ENCODE results near the gene POU6F2. TPM values are rescaled to one million over a fixed set of nuclear protein-coding genes. Genes with fewer than 3 reads are reported as not detected.

POU6F2 gene
- total and polyA plus RNA-seq, 2 donors (not counting 1 experiment from before 2014, with no cell fraction given): 0.47 TPM; not detected in 1

- H3K9me3 Mint-ChIP-seq (ENCODE audit: insufficient read depth): no peaks in the 10 kb centered on the region
- Histone ChIP-seq H3K4me1 (ENCODE audit: control insufficient read depth in 2 of 2, insufficient read depth in 2 of 2, low read length in 2 of 2) (peaks cover 0 to 3% of the 10 kb centered on the region in 2 donors), H3K27me3 (replicated peaks in 1 of 4; ENCODE audit: control extremely low read depth in 1 of 4, control insufficient read depth in 3 of 4, insufficient read depth in 4 of 4, low read length in 3 of 4) (no peaks in the 10 kb centered on the region), H3K27ac (ENCODE audit: low read length in 2 of 2) (no peak overlapping the region), H2AFZ (ENCODE audit: insufficient read depth, low read depth, low read length, poor library complexity, severe bottlenecking) (no peak overlapping the region), H3K36me3 (replicated peaks in 1 of 2; ENCODE audit: control extremely low read depth in 1 of 2, control insufficient read depth in 1 of 2, extremely low read depth in 1 of 2, insufficient read depth in 2 of 2, low read length in 1 of 2) (no peaks in the 10 kb centered on the region), H3K9me3 (ENCODE audit: control extremely low read depth in 1 of 3, control insufficient read depth in 2 of 3, insufficient read depth in 1 of 3, low read length in 2 of 3) (no peaks in the 10 kb centered on the region), H4K20me1 (ENCODE audit: control insufficient read depth, insufficient read depth, low read length, poor library complexity, severe bottlenecking) (no peaks in the 10 kb centered on the region), H3K79me2 (ENCODE audit: control insufficient read depth, insufficient read depth, low read length) (no peaks in the 10 kb centered on the region), H3K4me3 (ENCODE audit: control extremely low read depth in 1 of 5, extremely low read depth in 1 of 5, insufficient read depth in 1 of 5, low read depth in 2 of 5, low read length in 4 of 5) (no peak overlapping the region), H3K4me2 (replicated peaks; ENCODE audit: low read depth, low read length, poor library complexity, severe bottlenecking) (no peak overlapping the region), H3K9ac (ENCODE audit: low read length) (no peak overlapping the region)
- 69% methylated on average over 7 of the region's 11 CpGs for WGBS (ENCODE audit: insufficient coverage)
- H3K27me3 Mint-ChIP-seq: peaks cover 29% of the 10 kb centered on the region
- no peak overlapping the region for H3K4me3 Mint-ChIP-seq
- POLR2A ChIA-PET: no interaction called here
- no peak overlapping the region for H3K27ac Mint-ChIP-seq
- ATAC-seq (ENCODE audit: low read depth): no peak
- DNase-seq: no peak
- peaks cover 1% of the 10 kb centered on the region for H3K4me1 Mint-ChIP-seq
- TF ChIP-seq EZH2 (IDR thresholded peaks at IDR 0.05; ENCODE audit: borderline replicate concordance, insufficient read depth, low read depth, low read length, poor library complexity, severe bottlenecking) (no peak), CTCF (IDR thresholded peaks at IDR 0.05) (no peak)
- CTCF ChIA-PET: no interaction called here
- intact Hi-C loops (cut with micrococcal nuclease): no loop called here
These were observed 107.9 kb downstream of the POU6F2 start for GRCh38 chr7:39085590-39086049.

DNA sequence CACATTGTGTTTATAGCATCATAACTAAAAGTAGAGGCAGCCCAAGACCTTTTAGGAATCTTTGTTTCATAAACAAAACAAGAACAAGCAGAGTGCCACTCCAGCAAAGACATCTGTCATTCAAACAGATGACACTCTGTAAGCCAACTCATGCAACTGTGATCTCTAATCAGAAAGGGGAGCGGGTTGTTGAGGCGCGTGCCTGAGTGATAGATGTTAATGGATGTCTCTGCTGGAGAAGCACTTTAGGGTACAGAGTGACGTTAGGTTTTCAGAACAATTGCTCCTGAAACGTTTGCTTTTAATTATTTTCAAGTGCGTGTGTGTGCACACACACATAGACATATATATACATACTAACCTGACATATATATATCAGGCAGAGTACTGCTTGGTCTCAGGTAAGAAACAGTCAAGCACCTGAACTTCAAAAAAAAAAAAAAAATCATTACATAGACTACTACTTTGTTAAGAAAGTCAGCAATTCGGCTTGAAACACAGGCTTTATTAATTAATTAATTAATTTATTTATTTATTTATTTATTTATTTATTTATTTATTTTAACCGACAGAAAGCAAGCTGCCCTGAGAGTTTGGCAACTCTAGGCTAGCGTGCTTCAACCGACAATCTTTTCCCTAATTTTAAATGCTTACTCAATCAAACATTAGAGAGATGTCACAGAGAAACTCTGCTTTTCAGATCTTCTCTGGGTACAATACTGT, 109.1 kb downstream of the POU6F2 start:
- H3K4me3 ChIP-seq (ENCODE audit: control extremely low read depth in 1 of 5, extremely low read depth in 1 of 5, insufficient read depth in 1 of 5, low read depth in 2 of 5, low read length in 4 of 5): no peak overlapping the region
- no peak overlapping the region for H2AFZ ChIP-seq (ENCODE audit: insufficient read depth, low read depth, low read length, poor library complexity, severe bottlenecking)
- Mint-ChIP-seq H3K4me1 (peaks cover 1% of the 10 kb centered on the region), H3K27ac (no peak overlapping the region), H3K4me3 (no peak overlapping the region), H3K9me3 (ENCODE audit: insufficient read depth) (no peaks in the 10 kb centered on the region), H3K27me3 (peaks cover 29% of the 10 kb centered on the region)
- no peaks in the 10 kb centered on the region for H3K36me3 ChIP-seq (replicated peaks in 1 of 2; ENCODE audit: control extremely low read depth in 1 of 2, control insufficient read depth in 1 of 2, extremely low read depth in 1 of 2, insufficient read depth in 2 of 2, low read length in 1 of 2)
- ChIA-PET CTCF (interaction anchor here (0.7 kb wide), 1 partner anchor 195 kb away, joined by 5 read pairs; no protein-coding TSS in a partner anchor), POLR2A (no interaction called here)
- H3K79me2 ChIP-seq (ENCODE audit: control insufficient read depth, insufficient read depth, low read length): no peaks in the 10 kb centered on the region
- intact Hi-C loops (cut with micrococcal nuclease): no loop called here
- 100% methylated on average over 3 of the region's 10 CpGs for WGBS (ENCODE audit: insufficient coverage)
- H3K9ac ChIP-seq (ENCODE audit: low read length): no peak overlapping the region
- H3K27me3 ChIP-seq (replicated peaks in 1 of 4; ENCODE audit: control extremely low read depth in 1 of 4, control insufficient read depth in 3 of 4, insufficient read depth in 4 of 4, low read length in 3 of 4): no peaks in the 10 kb centered on the region
- no peak for ATAC-seq (ENCODE audit: low read depth)
- TF ChIP-seq EZH2 (IDR thresholded peaks at IDR 0.05; ENCODE audit: borderline replicate concordance, insufficient read depth, low read depth, low read length, poor library complexity, severe bottlenecking) (no peak), CTCF (IDR thresholded peaks at IDR 0.05) (no peak)
- H3K4me2 ChIP-seq (replicated peaks; ENCODE audit: low read depth, low read length, poor library complexity, severe bottlenecking): no peak overlapping the region
- no peak overlapping the region for H3K27ac ChIP-seq (ENCODE audit: low read length in 2 of 2)
- no peak for DNase-seq
- no peaks in the 10 kb centered on the region for H4K20me1 ChIP-seq (ENCODE audit: control insufficient read depth, insufficient read depth, low read length, poor library complexity, severe bottlenecking)
- peaks cover 0 to 3% of the 10 kb centered on the region in 2 donors for H3K4me1 ChIP-seq (ENCODE audit: control insufficient read depth in 2 of 2, insufficient read depth in 2 of 2, low read length in 2 of 2)
- no peaks in the 10 kb centered on the region for H3K9me3 ChIP-seq (ENCODE audit: control extremely low read depth in 1 of 3, control insufficient read depth in 2 of 3, insufficient read depth in 1 of 3, low read length in 2 of 3)
